ENCODE results near the gene MPO. TPM values are rescaled to one million over a fixed set of nuclear protein-coding genes. Genes with fewer than 3 reads are reported as not detected.
A peak's percentile ranks its signal among the peaks of the same experiment; 100 is the strongest.

MPO gene
- total RNA-seq, 1 experiment from 2014 or later = not detected

DNA sequence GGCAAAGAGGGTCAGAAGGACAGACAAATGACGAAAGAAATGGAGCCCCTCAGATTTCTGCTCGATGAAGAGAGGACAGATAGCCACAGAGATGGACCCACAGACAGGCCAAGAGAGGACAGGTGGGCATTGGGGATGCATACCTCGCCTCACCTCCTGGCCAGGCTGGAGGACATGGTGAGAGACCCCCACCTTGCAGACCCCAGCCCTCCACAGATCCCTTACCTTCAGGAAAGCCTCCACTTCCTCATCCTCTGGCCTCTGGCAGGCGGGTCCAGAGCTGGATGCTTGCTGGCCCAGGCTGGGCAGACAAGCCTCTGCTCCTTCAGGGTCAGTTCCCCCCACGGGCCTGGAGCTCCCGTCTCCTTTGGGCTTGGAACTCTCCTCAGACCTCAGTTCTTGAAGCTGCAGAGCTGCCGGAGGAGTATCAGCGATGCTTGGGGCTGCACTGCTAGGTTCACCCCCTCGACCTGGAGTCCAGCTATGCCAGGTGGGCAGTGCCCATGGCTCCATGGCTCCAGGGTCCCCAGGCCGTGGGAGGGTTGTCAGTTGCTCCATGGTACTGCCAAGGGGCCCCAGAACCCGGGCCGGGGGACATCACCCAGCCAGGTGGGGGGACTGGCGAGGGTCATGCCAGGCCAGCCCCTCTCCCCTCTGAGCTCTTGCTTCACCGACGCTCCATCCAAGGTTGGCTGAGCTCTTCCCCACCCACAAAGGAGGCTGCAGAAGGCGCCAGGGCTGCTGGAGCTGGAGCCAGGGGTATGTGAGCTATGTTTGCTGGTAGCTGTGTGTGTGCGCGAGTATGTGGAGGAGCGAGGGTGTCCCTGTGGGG lies 46.8 kb upstream of the MPO start:
- H3K4me1 Mint-ChIP-seq = peaks cover 48 to 62% of the 10 kb centered on the region in 2 experiments
- no CpG with 5 or more reads among the region's 19 CpGs for WGBS (ENCODE audit: extremely low coverage, insufficient read length, low lambda C conversion rate)
- DNase-seq = no peak

More for the DNA sequence above, 46.8 kb upstream of the MPO start:
- Histone ChIP-seq H3K23ac (ENCODE audit: insufficient read length, low read depth, low read length) (no peak overlapping the region), H2BK20ac (ENCODE audit: low read depth, low read length, poor library complexity, severe bottlenecking) (no peak overlapping the region), H3K9me3 (ENCODE audit: control insufficient read depth, low read depth, low read length) (no peaks in the 10 kb centered on the region), H3K4me1 (ENCODE audit: insufficient read depth, low read length) (peaks cover 5% of the 10 kb centered on the region; the same call in 1 of the 2 replicates), H4K8ac (replicated peaks; ENCODE audit: insufficient read length, low read depth, low read length) (no peak overlapping the region), H3K4ac (ENCODE audit: low read depth, low read length) (no peak overlapping the region), H3K27ac (ENCODE audit: insufficient read length, low read depth, low read length) (no peak overlapping the region), H3K4me2 (ENCODE audit: insufficient read depth, insufficient read length, low read length) (no peak overlapping the region), H2AK5ac (ENCODE audit: insufficient read length, low read length) (no peak overlapping the region), H2BK12ac (ENCODE audit: insufficient read length, low read depth, low read length) (no peak overlapping the region), H3K18ac (ENCODE audit: insufficient read length, low read depth, low read length) (peak overlapping the region; percentile 44), H4K5ac (ENCODE audit: insufficient read length, low read depth, low read length) (no peak overlapping the region), H3K9ac (ENCODE audit: extremely low read depth, insufficient read length, low read length) (no peak overlapping the region), H2BK5ac (ENCODE audit: insufficient read length, low read length) (no peak overlapping the region), H3T11ph (ENCODE audit: low read length) (no peak overlapping the region), H2BK15ac (ENCODE audit: low read depth, low read length) (no peak overlapping the region), H3K27me3 (ENCODE audit: insufficient read depth, low read length) (no peaks in the 10 kb centered on the region; the same call in 1 of the 2 replicates), H3K23me2 (ENCODE audit: insufficient read length, low read depth, low read length, poor library complexity, severe bottlenecking) (peaks cover 12% of the 10 kb centered on the region), H3K14ac (ENCODE audit: insufficient read depth, low read length) (peak overlapping the region; percentile 16; the same call in 1 of the 2 replicates), H3K56ac (ENCODE audit: insufficient read length, low read depth, low read length) (no peak overlapping the region), H2AFZ (ENCODE audit: low read length) (no peak overlapping the region), H4K91ac (ENCODE audit: insufficient read length, low read depth, low read length) (no peak overlapping the region), H3K79me2 (ENCODE audit: insufficient read depth, low read length) (no peaks in the 10 kb centered on the region), H2BK120ac (ENCODE audit: low read depth, low read length, poor library complexity, severe bottlenecking) (no peak overlapping the region), H3K79me1 (ENCODE audit: insufficient read depth, low read depth, low read length, poor library complexity, severe bottlenecking) (no peaks in the 10 kb centered on the region), H4K20me1 (ENCODE audit: control insufficient read depth, insufficient read depth, insufficient read length) (no peaks in the 10 kb centered on the region)
- no peaks in the 10 kb centered on the region for H3K9me3 Mint-ChIP-seq
- H3K27ac Mint-ChIP-seq = peak overlapping the region; percentile 5 to 37 (median 8); a peak in 2 of 7 replicates
- H3K36me3 Mint-ChIP-seq (ENCODE audit: insufficient read depth in 1 of 3, low read depth in 3 of 3) = no peaks in the 10 kb centered on the region; a peak in 1 of 7 replicates
- H3K27me3 Mint-ChIP-seq (ENCODE audit: low read depth) = peaks cover 28% of the 10 kb centered on the region
- no peak overlapping the region; a peak in 2 of 5 replicates for H3K4me3 Mint-ChIP-seq
- TF ChIP-seq, protein P1, sequence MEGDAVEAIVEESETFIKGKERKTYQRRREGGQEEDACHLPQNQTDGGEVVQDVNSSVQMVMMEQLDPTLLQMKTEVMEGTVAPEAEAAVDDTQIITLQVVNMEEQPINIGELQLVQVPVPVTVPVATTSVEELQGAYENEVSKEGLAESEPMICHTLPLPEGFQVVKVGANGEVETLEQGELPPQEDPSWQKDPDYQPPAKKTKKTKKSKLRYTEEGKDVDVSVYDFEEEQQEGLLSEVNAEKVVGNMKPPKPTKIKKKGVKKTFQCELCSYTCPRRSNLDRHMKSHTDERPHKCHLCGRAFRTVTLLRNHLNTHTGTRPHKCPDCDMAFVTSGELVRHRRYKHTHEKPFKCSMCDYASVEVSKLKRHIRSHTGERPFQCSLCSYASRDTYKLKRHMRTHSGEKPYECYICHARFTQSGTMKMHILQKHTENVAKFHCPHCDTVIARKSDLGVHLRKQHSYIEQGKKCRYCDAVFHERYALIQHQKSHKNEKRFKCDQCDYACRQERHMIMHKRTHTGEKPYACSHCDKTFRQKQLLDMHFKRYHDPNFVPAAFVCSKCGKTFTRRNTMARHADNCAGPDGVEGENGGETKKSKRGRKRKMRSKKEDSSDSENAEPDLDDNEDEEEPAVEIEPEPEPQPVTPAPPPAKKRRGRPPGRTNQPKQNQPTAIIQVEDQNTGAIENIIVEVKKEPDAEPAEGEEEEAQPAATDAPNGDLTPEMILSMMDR (conservative IDR thresholded peaks at IDR 0.05) = no peak
